Measurements from ENCODE around the gene ZNF263. TPM values are rescaled to one million over a fixed set of nuclear protein-coding genes. Genes with fewer than 3 reads are reported as not detected.

The ZNF263 gene
- total and polyA plus RNA-seq, 4 donors: 13.4 to 48.4 (median 25.6) TPM

- H3K27me3 ChIP-seq (ENCODE audit: control insufficient read depth in 3 of 3, insufficient read depth in 3 of 3, low read length in 2 of 3): peaks cover 2% of the 10 kb centered on the region in 3 donors
- H3K4me3 ChIP-seq: no peak overlapping the region
- no peak for DNase-seq
- no peak for ATAC-seq (ENCODE audit: insufficient read depth, low FRiP score)
- H3K4me1 ChIP-seq (ENCODE audit: control insufficient read depth in 5 of 5, insufficient read depth in 5 of 5, low read length in 5 of 5): no peaks in the 10 kb centered on the region
- WGBS, 2 donors: 69 to 88% methylated on average over 1 of the region's 1 CpG
- peaks cover 0 to 9% (median 0%) of the 10 kb centered on the region in 4 donors for H3K9me3 ChIP-seq (ENCODE audit: control insufficient read depth in 4 of 4, insufficient read depth in 3 of 4, low read length in 3 of 4)
- TF ChIP-seq CTCF (IDR thresholded peaks at IDR 0.05; ENCODE audit: control extremely low read depth, extremely low read depth): no peak
- no peak overlapping the region for H3K9ac ChIP-seq (ENCODE audit: insufficient read depth in 1 of 2, low read length in 2 of 2)
- H3K27ac ChIP-seq (ENCODE audit: low read depth in 1 of 2, low read length in 1 of 2): no peak overlapping the region
- no peaks in the 10 kb centered on the region for H3K36me3 ChIP-seq (ENCODE audit: control insufficient read depth in 4 of 4, insufficient read depth in 4 of 4, low read length in 4 of 4)
Measured at GRCh38 chr16:3249020-3249419, 34.3 kb upstream of the ZNF263 start.

GRCh38 chr16:3249451-3249850 is 33.8 kb upstream of the ZNF263 start:
- peaks cover 2% of the 10 kb centered on the region in 3 donors for H3K27me3 ChIP-seq (ENCODE audit: control insufficient read depth in 3 of 3, insufficient read depth in 3 of 3, low read length in 2 of 3)
- no peak for TF ChIP-seq CTCF (IDR thresholded peaks at IDR 0.05; ENCODE audit: control extremely low read depth, extremely low read depth)
- H3K9me3 ChIP-seq (ENCODE audit: control insufficient read depth in 4 of 4, insufficient read depth in 3 of 4, low read length in 3 of 4): peaks cover 0 to 9% (median 0%) of the 10 kb centered on the region in 4 donors
- WGBS, 2 donors: 83 to 84% methylated on average over 14 of the region's 14 CpGs
- H3K36me3 ChIP-seq (ENCODE audit: control insufficient read depth in 4 of 4, insufficient read depth in 4 of 4, low read length in 4 of 4): no peaks in the 10 kb centered on the region
- DNase-seq (no peak), ATAC-seq (ENCODE audit: insufficient read depth, low FRiP score) (no peak)
- H3K4me3 ChIP-seq: no peak overlapping the region
- no peaks in the 10 kb centered on the region for H3K4me1 ChIP-seq (ENCODE audit: control insufficient read depth in 5 of 5, insufficient read depth in 5 of 5, low read length in 5 of 5)
- H3K27ac ChIP-seq (ENCODE audit: low read depth in 1 of 2, low read length in 1 of 2): no peak overlapping the region
- no peak overlapping the region for H3K9ac ChIP-seq (ENCODE audit: insufficient read depth in 1 of 2, low read length in 2 of 2)

DNA sequence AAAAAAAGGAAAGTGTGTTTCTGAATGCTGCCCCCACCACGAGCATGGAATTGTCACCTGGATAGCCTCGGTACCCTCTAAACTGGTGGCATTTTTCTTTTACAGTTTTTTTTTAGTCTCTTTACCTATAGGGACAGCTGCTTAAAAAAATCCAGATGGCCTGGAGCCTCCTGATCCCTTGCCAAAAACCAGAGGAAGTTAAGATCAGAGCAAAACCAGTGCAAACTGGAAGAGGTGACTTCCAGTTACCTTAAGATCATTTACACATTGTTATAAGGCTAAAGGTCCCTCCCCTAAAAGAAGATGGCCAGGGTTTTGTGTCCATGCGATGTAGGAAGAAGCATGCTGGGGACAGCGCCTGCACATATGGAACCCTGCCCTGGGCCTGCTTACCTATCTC is 30.3 kb upstream of the ZNF263 start:
- no peak overlapping the region for H3K4me3 ChIP-seq
- ATAC-seq (ENCODE audit: insufficient read depth, low FRiP score) (no peak), DNase-seq (no peak)
- WGBS, 2 donors: 84 to 89% methylated on average over 4 of the region's 4 CpGs
- peaks cover 2 to 6% (median 2%) of the 10 kb centered on the region in 3 donors for H3K27me3 ChIP-seq (ENCODE audit: control insufficient read depth in 3 of 3, insufficient read depth in 3 of 3, low read length in 2 of 3)
- no peak overlapping the region for H3K9ac ChIP-seq (ENCODE audit: insufficient read depth in 1 of 2, low read length in 2 of 2)
- H3K36me3 ChIP-seq (ENCODE audit: control insufficient read depth in 4 of 4, insufficient read depth in 4 of 4, low read length in 4 of 4): no peaks in the 10 kb centered on the region
- TF ChIP-seq CTCF (IDR thresholded peaks at IDR 0.05; ENCODE audit: control extremely low read depth, extremely low read depth): no peak
- no peak overlapping the region for H3K27ac ChIP-seq (ENCODE audit: low read depth in 1 of 2, low read length in 1 of 2)
- no peaks in the 10 kb centered on the region for H3K4me1 ChIP-seq (ENCODE audit: control insufficient read depth in 5 of 5, insufficient read depth in 5 of 5, low read length in 5 of 5)
- peaks cover 0 to 9% (median 0%) of the 10 kb centered on the region in 4 donors for H3K9me3 ChIP-seq (ENCODE audit: control insufficient read depth in 4 of 4, insufficient read depth in 3 of 4, low read length in 3 of 4)

DNA sequence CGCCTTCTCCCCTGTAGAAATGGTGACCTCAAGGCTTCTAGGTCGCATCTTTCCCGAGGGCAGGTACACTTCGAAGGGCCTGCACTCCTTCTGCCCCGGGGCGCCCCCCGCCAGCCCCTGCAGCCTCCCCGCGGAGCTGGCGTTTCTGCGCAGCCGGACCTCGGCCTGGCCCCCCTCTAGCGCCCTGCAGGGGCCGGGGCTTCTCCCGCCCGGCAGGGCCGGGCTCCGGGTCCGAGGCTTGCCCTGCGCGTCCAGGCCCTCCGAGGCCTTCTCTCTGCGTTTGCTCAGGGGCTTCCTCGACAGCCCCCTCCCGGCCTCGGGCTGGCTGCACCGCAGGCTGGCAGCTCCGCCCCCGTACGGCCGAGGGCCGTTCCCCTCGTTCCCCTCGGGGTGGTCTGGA is 29.0 kb upstream of the ZNF263 start:
- Histone ChIP-seq H3K4me1 (ENCODE audit: control insufficient read depth in 5 of 5, insufficient read depth in 5 of 5, low read length in 5 of 5) (no peaks in the 10 kb centered on the region), H3K27ac (ENCODE audit: low read depth in 1 of 2, low read length in 1 of 2) (no peak overlapping the region), H3K27me3 (ENCODE audit: control insufficient read depth in 3 of 3, insufficient read depth in 3 of 3, low read length in 2 of 3) (peaks cover 0 to 6% (median 2%) of the 10 kb centered on the region in 3 donors), H3K4me3 (no peak overlapping the region), H3K9me3 (ENCODE audit: control insufficient read depth in 4 of 4, insufficient read depth in 3 of 4, low read length in 3 of 4) (peaks cover 0 to 8% (median 0%) of the 10 kb centered on the region in 4 donors), H3K9ac (ENCODE audit: insufficient read depth in 1 of 2, low read length in 2 of 2) (no peak overlapping the region), H3K36me3 (ENCODE audit: control insufficient read depth in 4 of 4, insufficient read depth in 4 of 4, low read length in 4 of 4) (no peaks in the 10 kb centered on the region)
- no peak for TF ChIP-seq CTCF (IDR thresholded peaks at IDR 0.05; ENCODE audit: control extremely low read depth, extremely low read depth)
- DNase-seq (no peak), ATAC-seq (ENCODE audit: insufficient read depth, low FRiP score) (no peak)
- 44 to 49% methylated on average over 35 of the region's 35 CpGs for WGBS, 2 donors
